ENCODE data around the gene NCOR2.

NCOR2 gene

DNA sequence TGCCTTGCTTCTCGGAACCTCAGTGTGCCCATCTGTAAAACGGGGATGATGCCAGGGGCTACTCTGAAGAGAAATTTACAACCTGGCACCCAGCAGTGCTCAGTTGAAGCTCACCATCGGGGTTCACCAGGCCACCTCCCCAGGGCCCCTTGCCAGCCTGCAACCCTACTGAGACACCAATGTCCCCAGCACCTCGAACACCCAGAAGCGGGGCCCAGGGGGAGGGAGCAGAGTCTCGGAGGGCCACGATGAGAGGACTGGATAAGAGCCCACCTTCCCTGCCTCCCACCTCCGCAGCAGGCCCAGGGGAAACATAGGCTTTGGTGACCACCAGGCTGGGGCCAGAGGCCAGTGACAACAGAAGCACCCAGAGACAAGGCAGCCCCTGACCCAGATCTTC, 22.4 kb downstream of the NCOR2 start:
- H3K36me3 ChIP-seq: no peaks in the 10 kb centered on the region
- no peaks in the 10 kb centered on the region for H3K9me3 ChIP-seq
- TF ChIP-seq, protein P1, sequence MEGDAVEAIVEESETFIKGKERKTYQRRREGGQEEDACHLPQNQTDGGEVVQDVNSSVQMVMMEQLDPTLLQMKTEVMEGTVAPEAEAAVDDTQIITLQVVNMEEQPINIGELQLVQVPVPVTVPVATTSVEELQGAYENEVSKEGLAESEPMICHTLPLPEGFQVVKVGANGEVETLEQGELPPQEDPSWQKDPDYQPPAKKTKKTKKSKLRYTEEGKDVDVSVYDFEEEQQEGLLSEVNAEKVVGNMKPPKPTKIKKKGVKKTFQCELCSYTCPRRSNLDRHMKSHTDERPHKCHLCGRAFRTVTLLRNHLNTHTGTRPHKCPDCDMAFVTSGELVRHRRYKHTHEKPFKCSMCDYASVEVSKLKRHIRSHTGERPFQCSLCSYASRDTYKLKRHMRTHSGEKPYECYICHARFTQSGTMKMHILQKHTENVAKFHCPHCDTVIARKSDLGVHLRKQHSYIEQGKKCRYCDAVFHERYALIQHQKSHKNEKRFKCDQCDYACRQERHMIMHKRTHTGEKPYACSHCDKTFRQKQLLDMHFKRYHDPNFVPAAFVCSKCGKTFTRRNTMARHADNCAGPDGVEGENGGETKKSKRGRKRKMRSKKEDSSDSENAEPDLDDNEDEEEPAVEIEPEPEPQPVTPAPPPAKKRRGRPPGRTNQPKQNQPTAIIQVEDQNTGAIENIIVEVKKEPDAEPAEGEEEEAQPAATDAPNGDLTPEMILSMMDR (IDR thresholded peaks at IDR 0.05; ENCODE audit: low read depth, low read length): no peak
- H3K4me1 ChIP-seq: peaks cover 44% of the 10 kb centered on the region
- H3K27me3 ChIP-seq: no peaks in the 10 kb centered on the region
- H3K4me3 ChIP-seq (ENCODE audit: low read depth, low read length): no peak overlapping the region
- DNase-seq: no peak

GRCh38 chr12:124544311-124544970, 23.0 kb downstream of the NCOR2 start:
- Histone ChIP-seq H3K4me1 (peaks cover 44% of the 10 kb centered on the region), H3K27me3 (no peaks in the 10 kb centered on the region), H3K36me3 (no peaks in the 10 kb centered on the region), H3K9me3 (no peaks in the 10 kb centered on the region), H3K4me3 (ENCODE audit: low read depth, low read length) (peak overlapping the region; percentile 56)
- peak; percentile 92 for DNase-seq
- TF ChIP-seq, protein P1 (IDR thresholded peaks at IDR 0.05; ENCODE audit: low read depth, low read length): peak; percentile 41; the same call in 1 of the 2 replicates

DNA sequence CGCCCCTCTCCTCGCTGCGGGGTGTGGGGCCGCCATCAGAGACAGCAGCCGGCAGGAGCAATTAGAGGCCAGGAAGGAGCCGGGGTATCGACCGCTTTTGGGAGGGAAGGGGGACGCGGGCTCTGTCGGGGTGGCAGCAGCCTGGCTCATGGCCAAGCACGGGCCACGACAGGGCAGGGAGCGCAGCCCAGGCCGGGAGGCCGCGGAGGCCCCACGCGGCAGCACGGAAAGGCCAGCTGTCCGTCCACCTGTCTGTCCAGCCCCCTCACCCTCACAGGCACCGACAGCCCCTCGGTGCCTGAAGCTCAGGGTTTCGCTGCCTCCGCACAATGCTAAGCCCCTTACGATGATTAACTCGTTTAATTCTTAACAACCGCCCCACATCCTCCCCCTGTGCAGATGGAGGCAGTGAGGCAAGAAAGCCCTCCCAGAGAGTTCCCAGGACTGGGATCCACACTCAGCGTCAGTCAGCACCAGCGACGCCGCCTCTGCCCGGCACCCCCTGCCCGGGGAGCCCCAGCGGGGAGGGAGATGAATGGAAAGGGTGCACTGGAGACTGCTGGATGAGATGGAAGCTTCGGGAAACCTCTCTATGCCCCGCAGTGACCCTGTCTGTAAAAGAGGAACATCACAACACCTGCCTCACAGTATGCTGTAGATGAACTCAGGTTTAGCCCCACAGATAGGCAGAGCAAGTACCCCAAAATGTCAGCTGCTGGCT, 23.7 kb downstream of the NCOR2 start:
- no peaks in the 10 kb centered on the region for H3K36me3 ChIP-seq
- peaks cover 46% of the 10 kb centered on the region for H3K4me1 ChIP-seq
- peak; percentile 63 for DNase-seq
- no peaks in the 10 kb centered on the region for H3K9me3 ChIP-seq
- H3K27me3 ChIP-seq: no peaks in the 10 kb centered on the region
- peak overlapping the region; percentile 56 for H3K4me3 ChIP-seq (ENCODE audit: low read depth, low read length)
- TF ChIP-seq, protein P1 (IDR thresholded peaks at IDR 0.05; ENCODE audit: low read depth, low read length): no peak

DNA sequence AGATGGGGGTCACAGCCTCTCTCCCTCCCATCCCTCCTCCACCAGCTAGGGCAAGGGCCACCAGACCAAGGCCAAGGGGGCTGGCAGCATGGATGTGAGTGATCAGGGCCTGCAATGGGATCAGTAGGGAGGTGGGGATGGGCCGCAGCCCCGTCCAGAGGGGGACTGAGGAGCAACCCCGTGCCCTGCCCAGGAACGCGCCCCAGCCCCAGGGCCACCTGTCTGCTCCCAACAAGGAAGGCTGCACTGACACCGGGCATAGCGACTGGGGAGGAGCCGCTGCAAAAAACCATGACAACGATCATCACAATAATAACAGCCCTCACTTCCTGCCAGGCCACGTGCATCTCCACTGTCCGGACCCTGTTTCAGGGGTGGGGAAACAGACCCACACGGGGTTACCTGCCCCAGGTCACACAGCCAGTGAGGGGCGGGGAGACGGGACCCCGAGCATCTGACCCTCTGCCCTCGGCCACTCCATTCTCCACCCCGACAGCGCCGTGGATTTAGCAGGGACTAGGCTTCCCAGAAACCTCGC, 24.3 kb downstream of the NCOR2 start:
- H3K4me1 ChIP-seq: peaks cover 50% of the 10 kb centered on the region
- no peaks in the 10 kb centered on the region for H3K9me3 ChIP-seq
- H3K27me3 ChIP-seq: no peaks in the 10 kb centered on the region
- H3K36me3 ChIP-seq: no peaks in the 10 kb centered on the region
- TF ChIP-seq, protein P1 (IDR thresholded peaks at IDR 0.05; ENCODE audit: low read depth, low read length): no peak
- H3K4me3 ChIP-seq (ENCODE audit: low read depth, low read length): peak overlapping the region; percentile 56
- DNase-seq: peak; percentile 76

DNA sequence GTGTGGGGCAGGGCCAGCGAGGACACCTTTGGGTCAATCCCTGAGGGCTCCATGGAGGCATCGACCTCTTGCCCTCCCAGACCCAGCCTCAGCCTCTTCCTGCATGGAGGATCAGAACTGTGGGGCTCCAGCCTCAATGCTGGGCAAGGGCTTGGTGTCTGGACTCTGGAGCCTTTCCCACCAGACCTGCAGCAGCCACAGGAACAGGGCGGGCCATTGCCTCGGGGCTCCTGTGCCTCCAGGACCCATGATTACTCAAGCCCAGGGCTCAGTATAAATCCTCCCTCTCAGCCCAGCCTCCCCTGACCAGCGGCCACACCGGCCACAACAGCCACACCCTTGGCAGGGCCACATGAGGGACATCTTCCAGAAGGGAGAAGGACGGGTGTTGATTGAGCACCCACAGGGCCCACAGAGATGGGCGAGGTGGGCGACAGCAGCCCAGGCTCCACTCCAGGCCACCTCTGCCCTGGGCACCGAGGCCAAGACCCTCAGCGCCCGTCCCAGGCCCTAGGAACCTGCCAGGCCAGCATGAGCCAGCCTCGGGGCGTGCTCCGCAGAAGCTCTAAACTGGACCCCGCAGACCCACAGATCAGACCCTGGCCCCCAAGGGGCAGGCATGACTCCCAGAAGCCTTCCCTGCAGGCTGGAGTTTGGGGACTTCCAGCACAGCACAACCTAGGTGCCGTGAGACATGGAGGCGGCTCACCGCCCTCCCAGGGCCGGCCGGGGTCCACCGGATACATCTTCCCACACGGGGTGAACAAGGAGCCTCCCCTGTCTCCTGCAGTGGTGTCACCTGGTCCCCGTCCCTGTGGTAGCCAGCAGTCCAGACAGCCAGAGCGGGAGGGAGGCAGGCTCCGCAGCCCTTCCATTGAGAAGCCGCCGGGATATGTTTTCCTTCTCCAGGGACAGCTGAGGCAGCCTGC, 25.1 kb downstream of the NCOR2 start:
- DNase-seq: no peak
- TF ChIP-seq, protein P1 (IDR thresholded peaks at IDR 0.05; ENCODE audit: low read depth, low read length): no peak
- Histone ChIP-seq H3K9me3 (no peaks in the 10 kb centered on the region), H3K36me3 (no peaks in the 10 kb centered on the region), H3K4me1 (peaks cover 59% of the 10 kb centered on the region), H3K27me3 (no peaks in the 10 kb centered on the region), H3K4me3 (ENCODE audit: low read depth, low read length) (no peak overlapping the region)

Data from BE2C (cell line).